ENCODE measurements around the gene CCDC178.

Gene CCDC178

GRCh38 chr18:32983721-32984120 is 456.8 kb downstream of the CCDC178 start:
- TF ChIP-seq GATA3 (IDR thresholded peaks at IDR 0.05; ENCODE audit: low read depth, low read length) (no peak), GATA2 (IDR thresholded peaks at IDR 0.05; ENCODE audit: low read depth, low read length) (no peak)

- TF ChIP-seq GATA2 (IDR thresholded peaks at IDR 0.05; ENCODE audit: low read depth, low read length) (no peak), GATA3 (IDR thresholded peaks at IDR 0.05; ENCODE audit: low read depth, low read length) (no peak)
These were observed 459.6 kb downstream of the CCDC178 start for GRCh38 chr18:32980896-32981295.

GRCh38 chr18:32975501-32975900 is 465.0 kb downstream of the CCDC178 start:
- no peak for TF ChIP-seq GATA2 (IDR thresholded peaks at IDR 0.05; ENCODE audit: low read depth, low read length)
- TF ChIP-seq GATA3 (IDR thresholded peaks at IDR 0.05; ENCODE audit: low read depth, low read length), result no peak

- no peak for TF ChIP-seq GATA3 (IDR thresholded peaks at IDR 0.05; ENCODE audit: low read depth, low read length)
- TF ChIP-seq GATA2 (IDR thresholded peaks at IDR 0.05; ENCODE audit: low read depth, low read length), result no peak
These were observed 465.4 kb downstream of the CCDC178 start for GRCh38 chr18:32975163-32975436.

GRCh38 chr18:32974421-32975162 is 465.9 kb downstream of the CCDC178 start:
- TF ChIP-seq GATA3 (IDR thresholded peaks at IDR 0.05; ENCODE audit: low read depth, low read length), result no peak
- no peak for TF ChIP-seq GATA2 (IDR thresholded peaks at IDR 0.05; ENCODE audit: low read depth, low read length)

GRCh38 chr18:32968248-32968647 is 472.3 kb downstream of the CCDC178 start:
- TF ChIP-seq GATA3 (IDR thresholded peaks at IDR 0.05; ENCODE audit: low read depth, low read length) (no peak), GATA2 (IDR thresholded peaks at IDR 0.05; ENCODE audit: low read depth, low read length) (no peak)

- TF ChIP-seq GATA3 (IDR thresholded peaks at IDR 0.05; ENCODE audit: low read depth, low read length) (no peak), GATA2 (IDR thresholded peaks at IDR 0.05; ENCODE audit: low read depth, low read length) (no peak)
These were observed 474.4 kb downstream of the CCDC178 start for GRCh38 chr18:32966141-32966540.

GRCh38 chr18:32961538-32961937 is 479.0 kb downstream of the CCDC178 start:
- TF ChIP-seq GATA3 (IDR thresholded peaks at IDR 0.05; ENCODE audit: low read depth, low read length), result no peak
- TF ChIP-seq GATA2 (IDR thresholded peaks at IDR 0.05; ENCODE audit: low read depth, low read length), result no peak

- TF ChIP-seq GATA3 (IDR thresholded peaks at IDR 0.05; ENCODE audit: low read depth, low read length) (no peak), GATA2 (IDR thresholded peaks at IDR 0.05; ENCODE audit: low read depth, low read length) (no peak)
These were observed 481.8 kb downstream of the CCDC178 start for GRCh38 chr18:32958746-32959145.

GRCh38 chr18:32956591-32957315 is 483.8 kb downstream of the CCDC178 start:
- TF ChIP-seq GATA3 (IDR thresholded peaks at IDR 0.05; ENCODE audit: low read depth, low read length) (no peak), GATA2 (IDR thresholded peaks at IDR 0.05; ENCODE audit: low read depth, low read length) (no peak)

- TF ChIP-seq GATA3 (IDR thresholded peaks at IDR 0.05; ENCODE audit: low read depth, low read length) (no peak), GATA2 (IDR thresholded peaks at IDR 0.05; ENCODE audit: low read depth, low read length) (no peak)
These were observed 502.9 kb downstream of the CCDC178 start for GRCh38 chr18:32937597-32937996.

GRCh38 chr18:32937066-32937465 is 503.5 kb downstream of the CCDC178 start:
- no peak for TF ChIP-seq GATA3 (IDR thresholded peaks at IDR 0.05; ENCODE audit: low read depth, low read length)
- no peak for TF ChIP-seq GATA2 (IDR thresholded peaks at IDR 0.05; ENCODE audit: low read depth, low read length)

GRCh38 chr18:32934201-32934600 is 506.3 kb downstream of the CCDC178 start:
- TF ChIP-seq GATA2 (IDR thresholded peaks at IDR 0.05; ENCODE audit: low read depth, low read length), result no peak
- no peak for TF ChIP-seq GATA3 (IDR thresholded peaks at IDR 0.05; ENCODE audit: low read depth, low read length)

GRCh38 chr18:32930695-32931301 is 509.7 kb downstream of the CCDC178 start:
- TF ChIP-seq GATA2 (IDR thresholded peaks at IDR 0.05; ENCODE audit: low read depth, low read length) (no peak), GATA3 (IDR thresholded peaks at IDR 0.05; ENCODE audit: low read depth, low read length) (no peak)

GRCh38 chr18:32929213-32929612 is 511.3 kb downstream of the CCDC178 start:
- TF ChIP-seq GATA3 (IDR thresholded peaks at IDR 0.05; ENCODE audit: low read depth, low read length) (no peak), GATA2 (IDR thresholded peaks at IDR 0.05; ENCODE audit: low read depth, low read length) (no peak)

Data from SH-SY5Y (cell line).